ENCODE results near the gene ZNF579.
"Not testable (repeated sequence)": the region's sequence is repeated elsewhere in the genome, so short reads cannot be mapped to it uniquely, and the experiment has no call there.

Gene ZNF579

GRCh38 chr19:55593096-55593772 is 12.6 kb upstream of the ZNF579 start:
- DNase-seq (ENCODE audit: low read depth), result no peak

DNA sequence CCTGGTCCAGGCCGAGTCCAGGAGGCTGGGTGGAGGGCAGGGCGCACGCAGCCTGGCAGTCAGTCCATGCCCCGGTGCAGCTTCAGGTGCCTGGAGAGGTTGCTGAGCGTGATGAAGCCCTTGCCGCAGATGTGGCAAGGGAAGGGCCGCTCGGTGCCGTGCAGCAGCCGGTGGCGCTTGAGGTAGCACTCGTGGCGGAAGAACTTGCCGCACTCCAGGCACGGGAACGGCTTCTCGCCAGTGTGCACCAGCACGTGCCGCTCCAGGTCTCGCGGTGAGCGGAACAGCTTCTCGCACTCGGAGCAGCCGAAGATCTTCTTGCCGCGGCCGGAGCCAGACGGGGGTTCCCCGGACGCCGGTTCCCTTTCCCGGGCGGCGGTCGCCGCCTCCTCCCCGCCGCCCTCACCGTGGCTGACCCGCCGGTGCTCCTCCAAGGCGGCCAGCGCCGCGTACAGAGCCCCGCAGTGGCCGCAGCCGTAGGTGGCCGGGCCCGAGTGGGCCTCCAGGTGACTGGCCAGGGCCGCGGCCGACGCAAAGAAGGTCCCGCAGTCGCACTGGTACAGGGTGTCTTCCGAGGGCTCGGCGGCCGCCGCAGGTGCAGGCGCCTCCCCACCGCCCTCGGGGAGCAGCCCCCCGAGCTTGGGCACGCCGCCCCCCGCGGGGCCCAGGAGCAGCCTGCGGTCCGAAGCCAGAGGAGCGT is 11.9 kb upstream of the ZNF579 start:
- no peak for DNase-seq (ENCODE audit: low read depth)

DNA sequence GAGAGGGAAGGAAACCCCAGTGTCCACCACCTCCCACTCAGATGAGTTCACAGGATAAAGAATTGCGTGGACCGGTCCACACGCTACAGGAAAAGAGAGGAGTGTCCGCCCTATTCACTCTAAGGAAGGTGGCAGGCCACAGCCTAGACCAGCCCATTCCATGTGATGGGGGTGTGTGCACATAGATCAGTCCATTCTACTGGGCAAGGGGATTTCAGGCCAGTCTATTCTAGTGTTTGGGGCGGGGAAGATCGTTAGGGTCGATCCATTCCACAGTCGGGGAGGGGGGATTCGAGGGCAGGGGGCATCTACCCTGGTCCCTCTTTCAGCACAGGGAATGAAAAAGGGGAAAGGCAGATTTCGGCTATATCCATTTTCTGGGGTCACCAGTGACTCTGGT is 10.9 kb upstream of the ZNF579 start:
- no peak for DNase-seq (ENCODE audit: low read depth)

DNA sequence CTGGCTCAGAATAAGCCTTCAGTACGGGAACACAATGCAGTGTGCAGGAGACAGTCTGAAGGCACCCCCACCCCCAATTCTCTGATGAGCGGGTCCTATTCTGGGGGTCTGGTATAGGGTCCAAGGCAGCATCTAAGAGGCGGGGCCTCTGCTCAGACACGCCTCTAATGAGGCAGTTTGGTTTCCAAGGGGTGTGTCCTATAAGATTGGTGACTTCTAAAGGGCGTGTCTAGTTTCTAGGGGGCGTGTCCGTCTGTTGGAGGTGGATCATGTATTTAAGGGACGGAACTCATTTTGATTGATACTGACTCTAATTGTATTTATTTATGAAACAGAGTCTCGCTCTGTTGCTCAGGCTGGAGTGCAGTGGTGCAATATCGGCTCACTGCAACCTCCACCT is 10.0 kb upstream of the ZNF579 start:
- no peak for DNase-seq (ENCODE audit: low read depth)

- no peak for DNase-seq (ENCODE audit: low read depth)
These were observed 9.5 kb upstream of the ZNF579 start for GRCh38 chr19:55590109-55590508.

DNA sequence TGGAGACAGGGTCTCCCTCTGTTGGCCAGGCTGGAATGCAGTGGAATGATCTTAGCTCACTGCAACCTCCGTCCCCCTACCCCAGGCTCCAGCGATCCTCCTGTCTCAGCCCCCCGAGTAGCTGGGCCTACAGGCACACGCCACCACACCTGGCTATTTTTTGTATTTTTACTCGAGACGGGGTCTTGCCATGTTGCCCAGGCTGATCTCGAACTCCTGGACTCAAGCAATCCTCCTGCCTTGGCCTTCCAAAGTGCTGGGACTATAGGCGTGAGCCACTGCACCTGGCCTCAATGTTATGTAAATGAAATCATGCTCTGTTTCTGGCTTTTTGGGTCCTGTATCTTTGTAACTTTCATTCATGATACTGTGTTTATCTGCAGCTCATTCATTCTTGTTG is 8.1 kb upstream of the ZNF579 start:
- DNase-seq (ENCODE audit: low read depth), result no peak

DNA sequence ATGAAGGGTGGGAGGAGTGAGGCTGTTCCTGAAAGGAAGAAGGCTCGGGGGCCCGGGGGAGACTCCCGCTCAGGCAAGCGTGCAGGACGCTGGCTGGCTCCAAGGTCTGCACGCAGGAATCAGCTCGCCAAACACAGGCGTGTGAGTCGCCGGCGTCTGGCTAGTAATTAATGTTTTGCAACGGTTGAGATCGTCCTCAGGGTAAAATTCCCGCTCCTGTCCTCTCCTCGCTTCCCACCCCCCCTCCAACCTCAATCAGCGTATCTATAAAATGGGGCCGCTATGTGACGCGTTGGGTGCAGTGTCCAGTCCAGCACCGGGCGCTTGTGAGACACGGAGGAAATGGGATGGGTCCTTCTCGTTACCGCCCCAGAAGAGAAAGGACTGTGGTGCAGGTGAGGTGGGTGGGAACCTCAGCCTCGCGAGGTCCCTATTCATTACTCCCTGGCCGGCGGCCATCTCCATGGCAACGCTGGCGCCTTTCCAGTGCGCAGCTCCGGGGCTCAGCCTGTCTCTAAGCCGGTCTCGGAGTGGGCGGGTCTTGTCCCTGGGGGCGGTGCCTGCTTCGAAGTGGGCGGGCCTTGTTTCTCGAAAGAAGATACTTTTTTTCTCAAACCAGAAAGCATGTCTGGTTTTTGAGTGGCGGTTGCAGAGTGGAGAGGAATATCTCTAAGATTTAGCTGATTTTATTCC is 6.5 kb upstream of the ZNF579 start:
- peak; percentile 81 for DNase-seq (ENCODE audit: low read depth)

DNA sequence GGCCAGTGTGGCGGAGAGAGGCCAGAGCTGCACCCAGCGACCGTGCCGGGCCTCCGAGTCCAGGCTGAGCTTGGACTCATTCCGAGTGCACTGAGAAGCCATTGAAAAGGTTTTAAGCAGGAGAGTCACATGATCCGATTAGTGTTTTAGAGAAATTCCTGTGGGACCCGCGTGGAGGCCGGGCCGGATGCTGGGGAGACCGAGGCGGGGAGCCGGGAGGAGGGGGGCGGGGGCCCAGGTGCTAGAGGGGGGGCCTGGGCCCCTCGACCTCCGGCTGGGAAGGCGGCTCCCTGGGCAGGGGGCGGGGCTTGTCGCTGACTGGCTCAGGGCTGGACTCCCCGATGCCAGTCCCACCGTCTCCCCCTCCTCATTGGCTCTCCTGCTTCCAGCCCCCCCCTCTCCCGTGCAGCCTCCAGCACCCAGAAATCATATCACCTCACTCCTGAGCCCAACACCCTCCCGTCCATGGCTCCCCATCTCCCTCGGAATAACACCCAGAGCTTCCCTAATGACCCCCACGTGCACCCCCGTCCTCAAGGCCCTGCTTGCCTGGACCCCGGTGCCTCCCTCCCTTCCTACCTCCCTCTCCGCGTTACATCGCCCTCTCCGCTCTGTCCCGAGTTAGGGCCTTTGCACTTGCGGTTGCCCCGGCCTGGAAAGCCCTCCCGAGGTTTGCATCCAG is 5.2 kb upstream of the ZNF579 start:
- no peak for DNase-seq (ENCODE audit: low read depth)

- DNase-seq (ENCODE audit: low read depth), result no peak
These were observed 4.2 kb upstream of the ZNF579 start for GRCh38 chr19:55584871-55585270.

DNA sequence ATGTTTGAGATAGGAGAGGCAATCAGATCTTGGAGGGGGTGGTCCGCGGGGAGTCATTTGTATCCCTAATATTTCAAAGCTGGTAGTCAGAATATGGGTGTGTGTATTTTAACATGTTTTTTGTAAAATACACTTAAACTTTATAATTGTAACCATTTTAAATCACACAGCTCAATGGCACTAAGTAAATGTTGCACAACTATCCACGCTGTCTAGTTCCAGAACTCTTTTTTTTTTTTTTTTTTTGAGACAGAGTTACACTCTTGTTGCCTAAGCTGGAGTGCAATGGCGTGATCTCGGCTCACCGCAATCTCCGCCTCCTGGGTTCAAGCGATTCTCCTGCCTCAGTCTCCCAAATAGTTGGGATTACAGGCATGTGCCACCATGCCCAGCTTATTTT is 3.2 kb upstream of the ZNF579 start:
- not testable (repeated sequence) for DNase-seq (ENCODE audit: low read depth)

DNA sequence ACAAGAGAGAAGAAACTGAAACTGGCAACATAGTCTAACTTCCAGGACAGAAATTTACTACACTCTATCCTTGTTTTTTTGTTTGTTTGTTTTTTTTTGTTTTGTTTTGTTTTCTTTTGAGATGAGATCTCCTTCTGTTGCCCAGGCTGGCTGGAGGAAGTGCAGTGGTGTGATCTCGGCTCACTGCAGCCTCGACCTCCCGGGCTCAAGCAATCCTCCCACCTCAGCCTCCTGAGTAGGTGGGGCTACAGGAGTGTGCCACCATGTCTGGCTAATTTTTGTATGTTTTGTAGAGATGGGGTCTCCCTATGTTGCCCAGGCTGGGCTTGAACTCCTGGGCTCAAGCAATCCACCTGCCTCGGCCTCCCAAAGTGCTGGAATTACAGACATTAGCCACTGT is 1.6 kb upstream of the ZNF579 start:
- DNase-seq (ENCODE audit: low read depth), result not testable (repeated sequence)

DNA sequence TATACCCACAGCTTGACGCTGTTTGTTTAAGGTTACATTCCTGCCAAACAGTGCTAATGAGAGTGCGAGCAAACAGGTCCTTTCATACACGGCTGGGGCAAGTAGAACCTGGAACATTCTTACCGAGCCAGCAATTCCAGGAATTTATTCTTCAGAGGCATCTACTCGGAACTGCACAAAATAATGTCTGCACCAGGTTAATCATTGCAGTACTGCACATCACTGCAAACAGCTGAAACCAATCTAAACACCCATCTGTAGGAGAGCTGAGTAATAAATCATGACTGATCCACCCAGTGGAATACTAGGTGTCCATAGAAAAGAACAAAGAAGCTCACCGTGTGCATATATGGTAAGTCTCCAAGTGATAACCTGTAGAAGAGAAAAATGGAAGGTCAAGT is 1.2 kb upstream of the ZNF579 start:
- DNase-seq (ENCODE audit: low read depth), result no peak

DNA sequence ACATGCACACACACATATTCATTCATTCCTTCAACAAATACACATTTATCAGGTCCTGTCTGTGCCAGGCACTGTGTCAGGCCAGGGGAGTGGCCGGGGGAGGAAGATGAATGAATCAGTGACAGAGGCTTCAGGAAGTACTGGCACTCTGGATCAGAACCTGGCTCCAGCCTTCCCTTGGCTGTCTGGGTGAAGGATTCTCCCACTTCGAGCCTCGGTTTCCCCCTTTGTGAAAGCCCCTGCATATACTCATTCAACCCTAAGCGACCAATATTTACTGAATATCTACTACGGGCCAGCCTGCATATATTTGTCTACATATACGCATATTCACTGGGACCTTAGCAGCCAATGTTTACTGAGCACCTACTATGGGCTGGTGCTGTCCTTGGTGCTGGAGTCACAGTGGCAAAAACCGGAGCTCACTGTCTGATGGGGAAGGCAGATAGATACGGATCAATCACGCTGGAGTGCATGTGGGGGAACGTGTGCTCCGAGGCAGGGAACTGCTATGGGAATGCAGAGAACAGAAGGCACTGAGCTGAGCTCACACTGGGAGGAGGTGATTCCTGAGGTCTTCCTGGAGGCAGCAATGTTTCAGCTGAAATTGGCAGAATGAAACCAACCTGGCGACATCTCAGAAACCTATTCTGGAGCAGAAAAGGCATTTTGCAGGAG is 636 bp upstream of the ZNF579 start:
- no peak for DNase-seq (ENCODE audit: low read depth)

- no peak for DNase-seq (ENCODE audit: low read depth)
These were observed 654 bp downstream of the ZNF579 start for GRCh38 chr19:55579766-55580621.

DNA sequence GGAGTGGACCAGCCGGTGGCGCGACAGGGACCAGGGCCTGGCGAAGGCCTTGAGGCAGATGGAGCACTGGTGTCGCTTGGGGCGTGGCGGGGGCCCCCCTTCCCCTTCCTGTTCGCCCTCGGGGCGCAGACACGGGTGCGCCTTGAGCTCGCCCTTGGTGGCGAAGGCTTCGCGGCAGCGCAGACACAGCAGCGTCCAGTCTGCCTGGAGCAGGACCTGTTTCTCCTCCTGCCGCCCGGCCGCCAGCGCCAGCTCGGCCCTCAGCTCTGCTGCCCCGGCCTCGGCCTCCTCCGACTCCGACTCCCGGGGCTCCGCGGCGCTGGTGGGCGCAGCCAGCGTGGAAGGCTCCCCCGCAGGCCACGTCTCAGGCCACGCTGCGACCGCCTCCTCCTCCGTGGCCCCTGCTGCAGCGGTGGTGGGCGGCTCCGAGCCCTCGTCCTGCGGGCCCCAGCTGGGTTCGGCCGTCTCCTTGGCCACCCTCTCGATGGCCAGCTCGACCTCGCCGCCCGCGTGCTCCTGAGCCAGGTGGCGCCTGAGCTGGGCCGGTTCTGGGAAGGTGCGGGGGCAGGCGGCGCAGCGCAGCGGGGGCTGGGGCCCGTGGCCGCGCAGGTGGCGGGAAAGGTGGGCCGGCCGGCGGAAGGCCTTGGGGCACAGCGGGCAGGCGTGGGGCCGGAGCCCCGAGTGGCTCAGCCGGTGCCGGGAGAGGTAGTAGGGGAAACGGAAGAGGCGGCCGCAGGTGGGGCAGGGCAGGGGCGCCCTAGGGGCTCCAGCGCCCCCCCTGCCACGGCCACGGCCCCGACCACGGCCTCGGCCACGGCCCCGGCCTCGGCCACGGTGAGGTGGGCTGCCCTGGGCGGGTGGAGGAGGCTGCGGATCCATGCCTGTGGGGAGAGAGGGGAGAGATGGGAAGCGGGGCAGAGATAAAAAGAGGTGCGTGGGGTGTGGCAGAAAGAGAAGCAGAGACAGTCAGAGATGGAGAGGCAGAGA is 1.6 kb downstream of the ZNF579 start:
- DNase-seq (ENCODE audit: low read depth), result no peak

- no peak for DNase-seq (ENCODE audit: low read depth)
These were observed 2.5 kb downstream of the ZNF579 start for GRCh38 chr19:55578031-55578760.

GRCh38 chr19:55576746-55577145 is 3.9 kb downstream of the ZNF579 start:
- DNase-seq (ENCODE audit: low read depth), result no peak

DNA sequence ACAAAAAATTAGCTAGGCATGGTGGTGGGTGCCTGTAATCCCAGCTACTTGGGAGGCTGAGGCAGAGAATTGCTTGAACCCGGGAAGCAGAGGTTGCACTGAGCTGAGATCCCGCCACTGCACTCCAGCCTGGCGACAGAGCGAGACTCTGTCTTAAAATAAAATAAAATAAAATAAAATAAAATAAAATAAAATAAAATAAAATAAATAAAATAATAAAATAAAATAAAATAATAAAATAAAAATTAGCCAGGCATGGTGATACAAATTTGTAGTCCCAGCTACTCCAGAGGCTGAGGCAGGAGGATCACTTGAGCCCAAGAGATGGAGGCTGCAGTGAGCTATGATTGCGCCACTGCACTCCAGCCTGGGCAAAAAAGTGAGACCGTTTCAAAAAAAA is 6.7 kb downstream of the ZNF579 start:
- DNase-seq (ENCODE audit: low read depth), result not testable (repeated sequence)

GRCh38 chr19:55569477-55569876 is 11.2 kb downstream of the ZNF579 start:
- not testable (repeated sequence) for DNase-seq (ENCODE audit: low read depth)
